ENCODE measurements around the gene IMPA2. TPM values are rescaled to one million over a fixed set of nuclear protein-coding genes. Genes with fewer than 3 reads are reported as not detected.

The IMPA2 gene
- polyA plus RNA-seq, 1 donor (not counting 4 experiments of a cell fraction or from before 2014, with no cell fraction given), result 17.6 TPM

DNA sequence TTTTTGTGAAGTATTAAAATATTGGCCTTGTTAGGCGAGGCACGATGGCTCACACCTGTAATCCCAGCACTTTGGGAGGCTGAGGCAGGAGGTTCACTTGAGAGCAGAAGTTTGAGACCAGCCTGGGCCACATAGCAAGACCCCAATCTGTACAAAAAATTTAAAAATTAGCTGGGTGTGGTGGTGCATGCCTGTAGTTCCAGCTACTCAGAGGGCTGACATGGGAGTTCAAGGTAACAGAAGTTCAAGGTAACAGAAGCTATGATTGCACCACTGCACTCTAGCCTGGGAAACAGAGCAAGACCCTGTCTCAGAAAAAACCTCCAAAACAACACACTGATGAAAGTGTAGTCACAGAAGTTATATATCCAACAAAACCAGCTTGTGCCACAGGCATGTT lies 39.8 kb downstream of the IMPA2 start:
- peaks cover 0 to 2% of the 10 kb centered on the region in 2 experiments for H3K36me3 ChIP-seq (ENCODE audit: control insufficient read depth in 2 of 2, extremely low read depth in 1 of 2, insufficient read depth in 2 of 2, low read length in 2 of 2)
- peaks cover 15% of the 10 kb centered on the region for H3K4me1 ChIP-seq (ENCODE audit: control insufficient read depth, extremely low read depth, insufficient read depth, low read length)
- FAIRE-seq (no peak), DNase-seq (ENCODE audit: low read depth, low spot score) (no peak)
- no peaks in the 10 kb centered on the region for H3K27me3 ChIP-seq (ENCODE audit: control insufficient read depth, extremely low read depth, insufficient read depth, low read length)
- no peak overlapping the region for H3K27ac ChIP-seq (ENCODE audit: control insufficient read depth, insufficient read depth, low read length)
- no peaks in the 10 kb centered on the region for H3K79me2 ChIP-seq (ENCODE audit: control insufficient read depth, insufficient read depth, low read length)
- no peaks in the 10 kb centered on the region for H3K9me1 ChIP-seq (ENCODE audit: control insufficient read depth, extremely low read depth, insufficient read depth, low read length)
- no peaks in the 10 kb centered on the region for H3K9me3 ChIP-seq (ENCODE audit: control insufficient read depth, low read depth, low read length)
- no peak overlapping the region for H3K4me3 ChIP-seq (ENCODE audit: control insufficient read depth in 2 of 3, extremely low read depth in 1 of 3, insufficient read depth in 2 of 3, low read depth in 1 of 3, low read length in 3 of 3)
- TF ChIP-seq EZH2 (IDR thresholded peaks at IDR 0.05; ENCODE audit: low read length), result no peak
- TF ChIP-seq, protein P1, sequence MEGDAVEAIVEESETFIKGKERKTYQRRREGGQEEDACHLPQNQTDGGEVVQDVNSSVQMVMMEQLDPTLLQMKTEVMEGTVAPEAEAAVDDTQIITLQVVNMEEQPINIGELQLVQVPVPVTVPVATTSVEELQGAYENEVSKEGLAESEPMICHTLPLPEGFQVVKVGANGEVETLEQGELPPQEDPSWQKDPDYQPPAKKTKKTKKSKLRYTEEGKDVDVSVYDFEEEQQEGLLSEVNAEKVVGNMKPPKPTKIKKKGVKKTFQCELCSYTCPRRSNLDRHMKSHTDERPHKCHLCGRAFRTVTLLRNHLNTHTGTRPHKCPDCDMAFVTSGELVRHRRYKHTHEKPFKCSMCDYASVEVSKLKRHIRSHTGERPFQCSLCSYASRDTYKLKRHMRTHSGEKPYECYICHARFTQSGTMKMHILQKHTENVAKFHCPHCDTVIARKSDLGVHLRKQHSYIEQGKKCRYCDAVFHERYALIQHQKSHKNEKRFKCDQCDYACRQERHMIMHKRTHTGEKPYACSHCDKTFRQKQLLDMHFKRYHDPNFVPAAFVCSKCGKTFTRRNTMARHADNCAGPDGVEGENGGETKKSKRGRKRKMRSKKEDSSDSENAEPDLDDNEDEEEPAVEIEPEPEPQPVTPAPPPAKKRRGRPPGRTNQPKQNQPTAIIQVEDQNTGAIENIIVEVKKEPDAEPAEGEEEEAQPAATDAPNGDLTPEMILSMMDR (optimal IDR thresholded peaks at IDR 0.05 in 1 of 3, IDR thresholded peaks at IDR 0.05 in 1 of 3, conservative IDR thresholded peaks at IDR 0.05 in 1 of 3; ENCODE audit: extremely low read depth in 1 of 3, insufficient read depth in 2 of 3, low read length in 3 of 3), result no peak
- dilution Hi-C loops (cut with MboI; ENCODE audit: extremely low pct_ligation_motif_present, low sequenced_read_pairs), result no loop called here
- H3K4me2 ChIP-seq (ENCODE audit: control insufficient read depth, extremely low read depth, insufficient read depth, low read depth, low read length), result no peak overlapping the region
- no peak overlapping the region for H2AFZ ChIP-seq (ENCODE audit: control insufficient read depth, low read length)
- no peak overlapping the region for H3K9ac ChIP-seq (ENCODE audit: control insufficient read depth, extremely low read depth, insufficient read depth, low read length)
- no peaks in the 10 kb centered on the region for H4K20me1 ChIP-seq (ENCODE audit: control insufficient read depth, extremely low read depth, insufficient read depth, low read length)

DNA sequence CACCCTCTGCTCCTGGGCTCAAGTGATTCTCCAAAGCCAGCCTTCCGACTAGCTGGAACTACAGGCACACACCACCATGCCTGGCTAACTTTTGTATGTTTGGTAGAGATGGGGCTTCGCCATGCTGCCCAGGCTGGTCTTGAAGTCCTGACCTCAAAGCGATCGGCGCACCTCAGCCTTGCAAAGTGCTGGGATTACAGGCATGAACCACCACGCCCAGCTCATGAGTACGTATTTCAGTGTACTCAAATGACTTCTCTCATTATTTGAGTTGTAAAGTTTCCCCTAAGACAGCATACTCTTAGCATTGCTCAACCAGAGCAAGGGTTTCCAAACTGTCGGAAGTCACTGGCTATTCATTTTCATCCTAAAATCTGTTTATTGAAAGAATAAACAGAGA lies 40.3 kb downstream of the IMPA2 start:
- peaks cover 0 to 2% of the 10 kb centered on the region in 2 experiments for H3K36me3 ChIP-seq (ENCODE audit: control insufficient read depth in 2 of 2, extremely low read depth in 1 of 2, insufficient read depth in 2 of 2, low read length in 2 of 2)
- H3K27ac ChIP-seq (ENCODE audit: control insufficient read depth, insufficient read depth, low read length), result no peak overlapping the region

More for the DNA sequence above, 40.3 kb downstream of the IMPA2 start:
- Histone ChIP-seq H3K9me3 (ENCODE audit: control insufficient read depth, low read depth, low read length) (no peaks in the 10 kb centered on the region), H3K4me2 (ENCODE audit: control insufficient read depth, extremely low read depth, insufficient read depth, low read depth, low read length) (no peak overlapping the region), H3K79me2 (ENCODE audit: control insufficient read depth, insufficient read depth, low read length) (no peaks in the 10 kb centered on the region), H4K20me1 (ENCODE audit: control insufficient read depth, extremely low read depth, insufficient read depth, low read length) (no peaks in the 10 kb centered on the region), H3K9me1 (ENCODE audit: control insufficient read depth, extremely low read depth, insufficient read depth, low read length) (no peaks in the 10 kb centered on the region), H2AFZ (ENCODE audit: control insufficient read depth, low read length) (no peak overlapping the region), H3K4me3 (ENCODE audit: control insufficient read depth in 2 of 3, extremely low read depth in 1 of 3, insufficient read depth in 2 of 3, low read depth in 1 of 3, low read length in 3 of 3) (no peak overlapping the region), H3K4me1 (ENCODE audit: control insufficient read depth, extremely low read depth, insufficient read depth, low read length) (peaks cover 20% of the 10 kb centered on the region), H3K9ac (ENCODE audit: control insufficient read depth, extremely low read depth, insufficient read depth, low read length) (no peak overlapping the region), H3K27me3 (ENCODE audit: control insufficient read depth, extremely low read depth, insufficient read depth, low read length) (no peaks in the 10 kb centered on the region)
- no peak for DNase-seq (ENCODE audit: low read depth, low spot score)
- dilution Hi-C loops (cut with MboI; ENCODE audit: extremely low pct_ligation_motif_present, low sequenced_read_pairs), result no loop called here
- TF ChIP-seq, protein P1 (optimal IDR thresholded peaks at IDR 0.05 in 1 of 3, IDR thresholded peaks at IDR 0.05 in 1 of 3, conservative IDR thresholded peaks at IDR 0.05 in 1 of 3; ENCODE audit: extremely low read depth in 1 of 3, insufficient read depth in 2 of 3, low read length in 3 of 3), result no peak
- TF ChIP-seq EZH2 (IDR thresholded peaks at IDR 0.05; ENCODE audit: low read length), result no peak
- no peak for FAIRE-seq

Measured in keratinocyte (primary cell).